ENCODE measurements around the gene SOX6. TPM values are rescaled to one million over a fixed set of nuclear protein-coding genes. Genes with fewer than 3 reads are reported as not detected.

SOX6 gene
- total and polyA plus RNA-seq, 2 experiments from 2014 or later = 0.03 to 0.66 TPM

DNA sequence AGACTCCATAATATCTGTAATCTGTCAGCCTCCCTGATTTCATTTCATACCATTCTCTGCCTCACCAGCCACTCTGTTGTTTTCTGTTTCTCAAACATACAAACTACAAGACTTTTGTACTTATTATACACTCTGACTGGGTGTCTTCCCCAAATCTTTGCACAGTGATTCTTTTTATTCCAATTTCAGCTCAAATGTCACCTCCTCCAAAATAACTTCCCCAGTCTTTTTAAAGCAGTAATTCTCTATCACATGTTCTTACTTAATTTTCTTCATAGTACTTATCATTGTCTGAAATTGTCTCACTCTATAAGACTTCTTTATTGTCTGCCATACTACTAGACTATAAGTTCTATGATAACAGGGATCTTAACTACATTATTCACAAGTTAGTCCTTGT is 19.6 kb downstream of the SOX6 start (continued):
- TF ChIP-seq, protein P1, sequence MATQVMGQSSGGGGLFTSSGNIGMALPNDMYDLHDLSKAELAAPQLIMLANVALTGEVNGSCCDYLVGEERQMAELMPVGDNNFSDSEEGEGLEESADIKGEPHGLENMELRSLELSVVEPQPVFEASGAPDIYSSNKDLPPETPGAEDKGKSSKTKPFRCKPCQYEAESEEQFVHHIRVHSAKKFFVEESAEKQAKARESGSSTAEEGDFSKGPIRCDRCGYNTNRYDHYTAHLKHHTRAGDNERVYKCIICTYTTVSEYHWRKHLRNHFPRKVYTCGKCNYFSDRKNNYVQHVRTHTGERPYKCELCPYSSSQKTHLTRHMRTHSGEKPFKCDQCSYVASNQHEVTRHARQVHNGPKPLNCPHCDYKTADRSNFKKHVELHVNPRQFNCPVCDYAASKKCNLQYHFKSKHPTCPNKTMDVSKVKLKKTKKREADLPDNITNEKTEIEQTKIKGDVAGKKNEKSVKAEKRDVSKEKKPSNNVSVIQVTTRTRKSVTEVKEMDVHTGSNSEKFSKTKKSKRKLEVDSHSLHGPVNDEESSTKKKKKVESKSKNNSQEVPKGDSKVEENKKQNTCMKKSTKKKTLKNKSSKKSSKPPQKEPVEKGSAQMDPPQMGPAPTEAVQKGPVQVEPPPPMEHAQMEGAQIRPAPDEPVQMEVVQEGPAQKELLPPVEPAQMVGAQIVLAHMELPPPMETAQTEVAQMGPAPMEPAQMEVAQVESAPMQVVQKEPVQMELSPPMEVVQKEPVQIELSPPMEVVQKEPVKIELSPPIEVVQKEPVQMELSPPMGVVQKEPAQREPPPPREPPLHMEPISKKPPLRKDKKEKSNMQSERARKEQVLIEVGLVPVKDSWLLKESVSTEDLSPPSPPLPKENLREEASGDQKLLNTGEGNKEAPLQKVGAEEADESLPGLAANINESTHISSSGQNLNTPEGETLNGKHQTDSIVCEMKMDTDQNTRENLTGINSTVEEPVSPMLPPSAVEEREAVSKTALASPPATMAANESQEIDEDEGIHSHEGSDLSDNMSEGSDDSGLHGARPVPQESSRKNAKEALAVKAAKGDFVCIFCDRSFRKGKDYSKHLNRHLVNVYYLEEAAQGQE (IDR thresholded peaks at IDR 0.05; ENCODE audit: unreplicated experiment) = no peak
- TF ChIP-seq NANOG (IDR thresholded peaks at IDR 0.05; ENCODE audit: borderline replicate concordance) = no peak
- no peak for TF ChIP-seq EZH2phosphoT487 (IDR thresholded peaks at IDR 0.05; ENCODE audit: unreplicated experiment)
- no peak for TF ChIP-seq STAT1 (IDR thresholded peaks at IDR 0.05; ENCODE audit: unreplicated experiment)
- no peak for TF ChIP-seq CREB1 (CRISPR knock-in tag; IDR thresholded peaks at IDR 0.05; ENCODE audit: low read depth)
- TF ChIP-seq, protein P2, sequence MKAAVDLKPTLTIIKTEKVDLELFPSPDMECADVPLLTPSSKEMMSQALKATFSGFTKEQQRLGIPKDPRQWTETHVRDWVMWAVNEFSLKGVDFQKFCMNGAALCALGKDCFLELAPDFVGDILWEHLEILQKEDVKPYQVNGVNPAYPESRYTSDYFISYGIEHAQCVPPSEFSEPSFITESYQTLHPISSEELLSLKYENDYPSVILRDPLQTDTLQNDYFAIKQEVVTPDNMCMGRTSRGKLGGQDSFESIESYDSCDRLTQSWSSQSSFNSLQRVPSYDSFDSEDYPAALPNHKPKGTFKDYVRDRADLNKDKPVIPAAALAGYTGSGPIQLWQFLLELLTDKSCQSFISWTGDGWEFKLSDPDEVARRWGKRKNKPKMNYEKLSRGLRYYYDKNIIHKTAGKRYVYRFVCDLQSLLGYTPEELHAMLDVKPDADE (IDR thresholded peaks at IDR 0.05) = no peak
- TF ChIP-seq EZH2 (IDR thresholded peaks at IDR 0.05; ENCODE audit: low read depth, unreplicated experiment) = no peak

DNA sequence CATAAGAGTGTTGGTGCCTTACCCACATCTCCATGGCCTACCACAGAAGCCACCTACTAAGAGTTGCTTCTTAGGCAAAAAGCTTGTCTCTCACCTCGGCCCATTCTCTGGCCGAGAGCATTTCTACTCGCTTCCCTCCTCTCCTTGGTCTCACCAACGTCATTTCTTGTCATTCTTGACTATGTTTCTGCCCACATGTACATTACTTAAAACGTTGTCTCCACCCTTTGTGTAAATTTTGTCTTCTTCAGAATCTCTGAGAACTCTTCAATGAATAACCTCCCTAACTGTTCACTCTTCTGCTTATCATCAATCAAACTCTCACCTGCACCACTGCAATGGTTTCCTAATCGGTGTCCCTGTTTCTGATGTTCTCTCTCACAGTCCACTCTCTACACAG is 20.1 kb downstream of the SOX6 start:
- no peaks in the 10 kb centered on the region for H3K4me1 ChIP-seq (ENCODE audit: insufficient read depth)
- Mint-ChIP-seq H3K36me3 (ENCODE audit: low read depth) (no peaks in the 10 kb centered on the region), H3K4me1 (no peaks in the 10 kb centered on the region), H3K9me3 (no peaks in the 10 kb centered on the region), H3K27ac (no peak overlapping the region), H3K4me3 (no peak overlapping the region), H3K27me3 (ENCODE audit: insufficient read depth, low read depth, poor library complexity) (no peaks in the 10 kb centered on the region)
- ATAC-seq = no peak
- H2AFZ ChIP-seq = no peak overlapping the region
- no peaks in the 10 kb centered on the region for H3K9me2 ChIP-seq (ENCODE audit: insufficient read depth)
- no peaks in the 10 kb centered on the region for H3K79me2 ChIP-seq (replicated peaks; ENCODE audit: insufficient read depth)
- no peak overlapping the region for H3K27ac ChIP-seq (ENCODE audit: low read depth)
- H3K4me3 ChIP-seq = no peak overlapping the region
- no peaks in the 10 kb centered on the region for H3K36me3 ChIP-seq (ENCODE audit: insufficient read depth)
- DNase-seq (ENCODE audit: low spot score) = no peak
- no peak overlapping the region for H3K4me2 ChIP-seq
- H3F3A ChIP-seq (replicated peaks; ENCODE audit: low read depth) = no peaks in the 10 kb centered on the region
- no peaks in the 10 kb centered on the region for H4K20me1 ChIP-seq (replicated peaks; ENCODE audit: insufficient read depth)
- H3K27me3 ChIP-seq (ENCODE audit: insufficient read depth) = no peaks in the 10 kb centered on the region
- TF ChIP-seq CREB1 (CRISPR knock-in tag; IDR thresholded peaks at IDR 0.05; ENCODE audit: low read depth) (no peak), EZH2 (IDR thresholded peaks at IDR 0.05; ENCODE audit: low read depth, unreplicated experiment) (no peak), EZH2phosphoT487 (IDR thresholded peaks at IDR 0.05; ENCODE audit: unreplicated experiment) (no peak), ZNF331 (CRISPR knock-in tag; IDR thresholded peaks at IDR 0.05; ENCODE audit: low read depth) (no peak), STAT1 (IDR thresholded peaks at IDR 0.05; ENCODE audit: unreplicated experiment) (no peak)
- TF ChIP-seq, protein P3, sequence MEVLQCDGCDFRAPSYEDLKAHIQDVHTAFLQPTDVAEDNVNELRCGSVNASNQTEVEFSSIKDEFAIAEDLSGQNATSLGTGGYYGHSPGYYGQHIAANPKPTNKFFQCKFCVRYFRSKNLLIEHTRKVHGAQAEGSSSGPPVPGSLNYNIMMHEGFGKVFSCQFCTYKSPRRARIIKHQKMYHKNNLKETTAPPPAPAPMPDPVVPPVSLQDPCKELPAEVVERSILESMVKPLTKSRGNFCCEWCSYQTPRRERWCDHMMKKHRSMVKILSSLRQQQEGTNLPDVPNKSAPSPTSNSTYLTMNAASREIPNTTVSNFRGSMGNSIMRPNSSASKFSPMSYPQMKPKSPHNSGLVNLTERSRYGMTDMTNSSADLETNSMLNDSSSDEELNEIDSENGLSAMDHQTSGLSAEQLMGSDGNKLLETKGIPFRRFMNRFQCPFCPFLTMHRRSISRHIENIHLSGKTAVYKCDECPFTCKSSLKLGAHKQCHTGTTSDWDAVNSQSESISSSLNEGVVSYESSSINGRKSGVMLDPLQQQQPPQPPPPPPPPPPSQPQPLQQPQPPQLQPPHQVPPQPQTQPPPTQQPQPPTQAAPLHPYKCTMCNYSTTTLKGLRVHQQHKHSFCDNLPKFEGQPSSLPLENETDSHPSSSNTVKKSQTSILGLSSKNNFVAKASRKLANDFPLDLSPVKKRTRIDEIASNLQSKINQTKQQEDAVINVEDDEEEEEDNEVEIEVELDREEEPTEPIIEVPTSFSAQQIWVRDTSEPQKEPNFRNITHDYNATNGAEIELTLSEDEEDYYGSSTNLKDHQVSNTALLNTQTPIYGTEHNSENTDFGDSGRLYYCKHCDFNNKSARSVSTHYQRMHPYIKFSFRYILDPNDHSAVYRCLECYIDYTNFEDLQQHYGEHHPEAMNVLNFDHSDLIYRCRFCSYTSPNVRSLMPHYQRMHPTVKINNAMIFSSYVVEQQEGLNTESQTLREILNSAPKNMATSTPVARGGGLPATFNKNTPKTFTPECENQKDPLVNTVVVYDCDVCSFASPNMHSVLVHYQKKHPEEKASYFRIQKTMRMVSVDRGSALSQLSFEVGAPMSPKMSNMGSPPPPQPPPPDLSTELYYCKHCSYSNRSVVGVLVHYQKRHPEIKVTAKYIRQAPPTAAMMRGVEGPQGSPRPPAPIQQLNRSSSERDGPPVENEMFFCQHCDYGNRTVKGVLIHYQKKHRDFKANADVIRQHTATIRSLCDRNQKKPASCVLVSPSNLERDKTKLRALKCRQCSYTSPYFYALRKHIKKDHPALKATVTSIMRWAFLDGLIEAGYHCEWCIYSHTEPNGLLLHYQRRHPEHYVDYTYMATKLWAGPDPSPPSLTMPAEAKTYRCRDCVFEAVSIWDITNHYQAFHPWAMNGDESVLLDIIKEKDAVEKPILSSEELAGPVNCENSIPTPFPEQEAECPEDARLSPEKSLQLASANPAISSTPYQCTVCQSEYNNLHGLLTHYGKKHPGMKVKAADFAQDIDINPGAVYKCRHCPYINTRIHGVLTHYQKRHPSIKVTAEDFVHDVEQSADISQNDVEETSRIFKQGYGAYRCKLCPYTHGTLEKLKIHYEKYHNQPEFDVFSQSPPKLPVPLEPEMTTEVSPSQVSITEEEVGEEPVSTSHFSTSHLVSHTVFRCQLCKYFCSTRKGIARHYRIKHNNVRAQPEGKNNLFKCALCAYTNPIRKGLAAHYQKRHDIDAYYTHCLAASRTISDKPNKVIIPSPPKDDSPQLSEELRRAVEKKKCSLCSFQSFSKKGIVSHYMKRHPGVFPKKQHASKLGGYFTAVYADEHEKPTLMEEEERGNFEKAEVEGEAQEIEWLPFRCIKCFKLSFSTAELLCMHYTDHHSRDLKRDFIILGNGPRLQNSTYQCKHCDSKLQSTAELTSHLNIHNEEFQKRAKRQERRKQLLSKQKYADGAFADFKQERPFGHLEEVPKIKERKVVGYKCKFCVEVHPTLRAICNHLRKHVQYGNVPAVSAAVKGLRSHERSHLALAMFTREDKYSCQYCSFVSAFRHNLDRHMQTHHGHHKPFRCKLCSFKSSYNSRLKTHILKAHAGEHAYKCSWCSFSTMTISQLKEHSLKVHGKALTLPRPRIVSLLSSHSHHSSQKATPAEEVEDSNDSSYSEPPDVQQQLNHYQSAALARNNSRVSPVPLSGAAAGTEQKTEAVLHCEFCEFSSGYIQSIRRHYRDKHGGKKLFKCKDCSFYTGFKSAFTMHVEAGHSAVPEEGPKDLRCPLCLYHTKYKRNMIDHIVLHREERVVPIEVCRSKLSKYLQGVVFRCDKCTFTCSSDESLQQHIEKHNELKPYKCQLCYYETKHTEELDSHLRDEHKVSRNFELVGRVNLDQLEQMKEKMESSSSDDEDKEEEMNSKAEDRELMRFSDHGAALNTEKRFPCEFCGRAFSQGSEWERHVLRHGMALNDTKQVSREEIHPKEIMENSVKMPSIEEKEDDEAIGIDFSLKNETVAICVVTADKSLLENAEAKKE (CRISPR knock-in tag; IDR thresholded peaks at IDR 0.05) = no peak
- TF ChIP-seq, protein P1 (IDR thresholded peaks at IDR 0.05; ENCODE audit: unreplicated experiment) = no peak

Measured in GM23338 (cell line).